OCI-LY3 (cell line): ENCODE data around the gene CLIC5.

Source experiments
- EZH2phosphoT487 ChIP-seq: fragments of 200-600 bp; shearing (Covaris generic); IDR thresholded peaks from 2 replicates; pipeline ENCODE4 v1.6.1; 2018; ENCODE audit warnings: antibody characterized with exemption, mixed run types, low read depth
- TF ChIP-seq, protein P1 (sequence below): fragments of 200-600, 300-600 bp; sonication (generic); IDR thresholded peaks from 2 replicates; pipeline ENCODE4 v1.5.1; 2014; ENCODE audit warnings: antibody characterized with exemption, low read length, low read depth

DNA sequence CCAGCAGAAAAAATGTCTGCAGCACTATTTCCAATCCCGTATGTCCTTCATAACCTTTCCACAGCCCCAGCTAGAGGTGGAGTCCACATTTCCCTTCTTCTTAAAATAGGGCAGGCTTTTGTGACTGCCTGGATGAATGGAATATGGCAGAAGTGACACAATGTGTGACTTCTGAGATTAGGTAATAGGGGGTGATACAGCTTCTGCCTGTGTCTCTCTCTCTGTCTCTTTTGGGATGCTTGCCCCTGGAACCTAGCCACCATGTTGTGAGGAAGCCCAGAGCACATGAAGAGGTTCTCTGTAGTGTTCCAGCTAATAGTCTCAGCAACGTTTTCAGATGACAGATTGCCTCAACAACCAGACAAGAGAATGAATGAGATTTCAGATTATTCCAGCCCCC is 51.4 kb downstream of the CLIC5 start:
- TF ChIP-seq, protein P1, sequence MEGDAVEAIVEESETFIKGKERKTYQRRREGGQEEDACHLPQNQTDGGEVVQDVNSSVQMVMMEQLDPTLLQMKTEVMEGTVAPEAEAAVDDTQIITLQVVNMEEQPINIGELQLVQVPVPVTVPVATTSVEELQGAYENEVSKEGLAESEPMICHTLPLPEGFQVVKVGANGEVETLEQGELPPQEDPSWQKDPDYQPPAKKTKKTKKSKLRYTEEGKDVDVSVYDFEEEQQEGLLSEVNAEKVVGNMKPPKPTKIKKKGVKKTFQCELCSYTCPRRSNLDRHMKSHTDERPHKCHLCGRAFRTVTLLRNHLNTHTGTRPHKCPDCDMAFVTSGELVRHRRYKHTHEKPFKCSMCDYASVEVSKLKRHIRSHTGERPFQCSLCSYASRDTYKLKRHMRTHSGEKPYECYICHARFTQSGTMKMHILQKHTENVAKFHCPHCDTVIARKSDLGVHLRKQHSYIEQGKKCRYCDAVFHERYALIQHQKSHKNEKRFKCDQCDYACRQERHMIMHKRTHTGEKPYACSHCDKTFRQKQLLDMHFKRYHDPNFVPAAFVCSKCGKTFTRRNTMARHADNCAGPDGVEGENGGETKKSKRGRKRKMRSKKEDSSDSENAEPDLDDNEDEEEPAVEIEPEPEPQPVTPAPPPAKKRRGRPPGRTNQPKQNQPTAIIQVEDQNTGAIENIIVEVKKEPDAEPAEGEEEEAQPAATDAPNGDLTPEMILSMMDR = no peak
- no peak for TF ChIP-seq EZH2phosphoT487
